MG63 (cell line): Measurements from ENCODE around the gene TNRC18. TPM values are rescaled to one million over a fixed set of nuclear protein-coding genes. Genes with fewer than 3 reads are reported as not detected.

Experiments
- DNase-seq: peaks from one replicate; pipeline ENCODE4 v3.0.0-alpha.2; 2020
- H3K27me3 ChIP-seq: fragments of 250-450 bp; sonication (Bioruptor Pico); 2 replicates; pipeline ENCODE4 v1.5.1; 2020; ENCODE audit warnings: mild to moderate bottlenecking, moderate library complexity
- H3K36me3 ChIP-seq: fragments of 250-450 bp; sonication (Bioruptor Pico); 2 replicates; pipeline ENCODE4 v1.5.1; 2020; ENCODE audit warnings: mild to moderate bottlenecking, moderate library complexity
- H3K4me3 ChIP-seq: fragments of 250-450 bp; sonication (Bioruptor Pico); 2 replicates; pipeline ENCODE4 v1.5.1; 2020; ENCODE audit warnings: mild to moderate bottlenecking, moderate library complexity
- H3K9me3 ChIP-seq: fragments of 250-450 bp; sonication (Bioruptor Pico); 2 replicates; pipeline ENCODE4 v1.5.1; 2020; ENCODE audit warnings: mild to moderate bottlenecking, moderate library complexity
- total RNA-seq: library from RNA; depleted of rRNA; stranded (reverse); fragments of >200 nt; shearing (Covaris generic); gene quantifications from 2 replicates; pipeline ENCODE4 v1.2.3, GENCODE V29; 2014; ENCODE audit warnings: low replicate concordance

The TNRC18 gene
- total RNA-seq, 1 experiment from 2014 or later, result 25.0 TPM

- Histone ChIP-seq H3K9me3 (no peaks in the 10 kb centered on the region), H3K4me3 (no peak overlapping the region), H3K27me3 (no peaks in the 10 kb centered on the region), H3K36me3 (peaks cover 69% of the 10 kb centered on the region)
- no peak for DNase-seq
Observed at GRCh38 chr7:5356751-5357119, 66.9 kb downstream of the TNRC18 start.

- Histone ChIP-seq H3K9me3 (no peaks in the 10 kb centered on the region), H3K4me3 (no peak overlapping the region), H3K36me3 (peaks cover 57% of the 10 kb centered on the region), H3K27me3 (no peaks in the 10 kb centered on the region)
- DNase-seq, result peak; percentile 33
Observed at GRCh38 chr7:5354460-5355232, 69.0 kb downstream of the TNRC18 start.

- no peaks in the 10 kb centered on the region for H3K27me3 ChIP-seq
- no peaks in the 10 kb centered on the region for H3K9me3 ChIP-seq
- peaks cover 42% of the 10 kb centered on the region for H3K36me3 ChIP-seq
- H3K4me3 ChIP-seq, result no peak overlapping the region
- no peak for DNase-seq
Observed at GRCh38 chr7:5352440-5353010, 71.1 kb downstream of the TNRC18 start.

- DNase-seq, result no peak
Observed at GRCh38 chr7:5351507-5352265, 71.9 kb downstream of the TNRC18 start.

GRCh38 chr7:5350600-5351385 lies 72.8 kb downstream of the TNRC18 start:
- no peak for DNase-seq
- H3K4me3 ChIP-seq, result no peak overlapping the region
- peaks cover 47% of the 10 kb centered on the region for H3K36me3 ChIP-seq
- no peaks in the 10 kb centered on the region; the same call in 1 of the 2 replicates for H3K9me3 ChIP-seq
- H3K27me3 ChIP-seq, result no peaks in the 10 kb centered on the region

More at GRCh38 chr7:5351507-5352265, 71.9 kb downstream of the TNRC18 start:
- peaks cover 44% of the 10 kb centered on the region for H3K36me3 ChIP-seq
- H3K9me3 ChIP-seq, result no peaks in the 10 kb centered on the region
- H3K27me3 ChIP-seq, result no peaks in the 10 kb centered on the region
- H3K4me3 ChIP-seq, result no peak overlapping the region

GRCh38 chr7:5350174-5350463 lies 73.5 kb downstream of the TNRC18 start:
- peaks cover 45% of the 10 kb centered on the region for H3K36me3 ChIP-seq
- DNase-seq, result no peak
- H3K4me3 ChIP-seq, result no peak overlapping the region
- H3K9me3 ChIP-seq, result no peaks in the 10 kb centered on the region; the same call in 1 of the 2 replicates
- no peaks in the 10 kb centered on the region for H3K27me3 ChIP-seq

GRCh38 chr7:5349437-5350173 lies 74.0 kb downstream of the TNRC18 start:
- peaks cover 47% of the 10 kb centered on the region for H3K36me3 ChIP-seq
- DNase-seq, result no peak

GRCh38 chr7:5349005-5349380 lies 74.6 kb downstream of the TNRC18 start:
- no peak for DNase-seq
- Histone ChIP-seq H3K27me3 (no peaks in the 10 kb centered on the region), H3K36me3 (peaks cover 51% of the 10 kb centered on the region), H3K9me3 (peaks cover 5% of the 10 kb centered on the region), H3K4me3 (no peak overlapping the region)

More at GRCh38 chr7:5349437-5350173, 74.0 kb downstream of the TNRC18 start:
- Histone ChIP-seq H3K27me3 (no peaks in the 10 kb centered on the region), H3K9me3 (no peaks in the 10 kb centered on the region; the same call in 1 of the 2 replicates), H3K4me3 (no peak overlapping the region)

GRCh38 chr7:5348134-5349004 lies 75.3 kb downstream of the TNRC18 start:
- DNase-seq, result no peak
- Histone ChIP-seq H3K4me3 (no peak overlapping the region), H3K36me3 (peaks cover 53% of the 10 kb centered on the region), H3K9me3 (peaks cover 11% of the 10 kb centered on the region), H3K27me3 (no peaks in the 10 kb centered on the region)

GRCh38 chr7:5345671-5346070 lies 78.0 kb downstream of the TNRC18 start:
- Histone ChIP-seq H3K36me3 (peaks cover 61% of the 10 kb centered on the region), H3K9me3 (peaks cover 11% of the 10 kb centered on the region), H3K4me3 (no peak overlapping the region), H3K27me3 (no peaks in the 10 kb centered on the region)
- no peak for DNase-seq

GRCh38 chr7:5345171-5345570 lies 78.5 kb downstream of the TNRC18 start:
- Histone ChIP-seq H3K9me3 (peaks cover 11% of the 10 kb centered on the region), H3K4me3 (no peak overlapping the region), H3K36me3 (peaks cover 63% of the 10 kb centered on the region), H3K27me3 (no peaks in the 10 kb centered on the region)
- no peak for DNase-seq

- no peaks in the 10 kb centered on the region for H3K27me3 ChIP-seq
- H3K9me3 ChIP-seq, result peaks cover 11% of the 10 kb centered on the region
- DNase-seq, result no peak
- H3K4me3 ChIP-seq, result no peak overlapping the region
- peaks cover 70% of the 10 kb centered on the region for H3K36me3 ChIP-seq
Observed at GRCh38 chr7:5344342-5344741, 79.3 kb downstream of the TNRC18 start.

GRCh38 chr7:5343884-5344283 lies 79.8 kb downstream of the TNRC18 start:
- no peak overlapping the region for H3K4me3 ChIP-seq
- no peaks in the 10 kb centered on the region for H3K27me3 ChIP-seq
- no peak for DNase-seq
- H3K36me3 ChIP-seq, result peaks cover 72% of the 10 kb centered on the region
- H3K9me3 ChIP-seq, result peaks cover 11% of the 10 kb centered on the region

GRCh38 chr7:5342631-5343030 lies 81.0 kb downstream of the TNRC18 start:
- H3K27me3 ChIP-seq, result no peaks in the 10 kb centered on the region
- DNase-seq, result no peak
- H3K4me3 ChIP-seq, result no peak overlapping the region
- peaks cover 11% of the 10 kb centered on the region for H3K9me3 ChIP-seq
- H3K36me3 ChIP-seq, result peaks cover 79% of the 10 kb centered on the region

- H3K36me3 ChIP-seq, result peaks cover 73% of the 10 kb centered on the region
- peaks cover 11% of the 10 kb centered on the region for H3K9me3 ChIP-seq
- H3K27me3 ChIP-seq, result no peaks in the 10 kb centered on the region
- no peak overlapping the region for H3K4me3 ChIP-seq
- DNase-seq, result no peak
Observed at GRCh38 chr7:5339955-5340354, 83.7 kb downstream of the TNRC18 start.
